CD1c-positive myeloid dendritic cell (primary cell): Measurements from ENCODE around the gene ST8SIA4.
A peak's percentile ranks its signal among the peaks of the same experiment; 100 is the strongest.
"Not testable (repeated sequence)": the region's sequence is repeated elsewhere in the genome, so short reads cannot be mapped to it uniquely, and the experiment has no call there.

Source experiments
- DNase-seq: peaks from one replicate; pipeline ENCODE4 v3.0.0-alpha.2; 2016; ENCODE audit errors: extremely low spot score

Gene ST8SIA4

GRCh38 chr5:100787648-100788047 lies 115.4 kb downstream of the ST8SIA4 start:
- DNase-seq, result no peak

DNA sequence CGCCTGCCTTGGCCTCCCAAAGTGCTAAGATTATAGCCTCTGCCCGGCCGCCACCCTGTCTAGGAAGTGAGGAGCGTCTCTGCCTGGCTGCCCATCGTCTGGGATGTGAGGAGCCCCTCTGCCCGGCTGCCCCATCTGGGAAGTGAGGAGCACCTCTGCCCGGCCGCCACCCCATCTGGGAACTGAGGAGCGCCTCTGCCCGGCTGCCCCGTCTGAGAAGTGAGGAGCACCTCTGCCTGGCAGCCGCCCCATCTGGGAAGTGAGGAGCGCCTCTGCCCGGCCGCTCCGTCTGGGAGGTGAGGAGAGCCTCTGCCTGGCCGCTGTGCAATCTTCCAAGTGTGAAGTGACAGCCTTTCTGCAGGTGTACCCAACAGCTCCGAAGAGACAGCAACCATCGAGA lies 117.5 kb downstream of the ST8SIA4 start:
- not testable (repeated sequence) for DNase-seq

DNA sequence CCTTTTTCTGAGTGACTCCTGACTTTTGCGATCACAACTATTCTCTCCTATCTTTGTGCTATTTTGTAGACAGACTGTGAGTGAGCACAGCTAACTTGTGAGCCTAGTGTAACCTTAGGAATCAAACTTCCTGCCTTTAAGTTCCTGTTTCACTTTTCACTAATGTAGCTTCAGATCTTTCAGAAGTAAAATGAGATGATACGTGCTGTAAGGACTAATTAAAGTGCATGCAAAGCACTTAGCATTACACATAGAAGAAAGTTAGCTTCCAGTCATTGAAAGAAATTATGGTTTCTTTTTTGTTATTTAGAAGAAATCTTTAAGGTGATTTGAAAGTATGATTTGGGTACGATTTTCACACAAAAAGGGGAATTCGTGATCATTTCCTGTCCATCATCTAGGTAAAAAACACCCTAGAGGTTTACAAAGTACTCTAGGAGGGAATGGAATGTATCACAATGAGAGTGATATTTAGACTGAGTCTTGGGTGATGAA lies 122.7 kb downstream of the ST8SIA4 start:
- DNase-seq, result peak; percentile 65

GRCh38 chr5:100779669-100780375 lies 123.3 kb downstream of the ST8SIA4 start:
- peak; percentile 85 for DNase-seq

DNA sequence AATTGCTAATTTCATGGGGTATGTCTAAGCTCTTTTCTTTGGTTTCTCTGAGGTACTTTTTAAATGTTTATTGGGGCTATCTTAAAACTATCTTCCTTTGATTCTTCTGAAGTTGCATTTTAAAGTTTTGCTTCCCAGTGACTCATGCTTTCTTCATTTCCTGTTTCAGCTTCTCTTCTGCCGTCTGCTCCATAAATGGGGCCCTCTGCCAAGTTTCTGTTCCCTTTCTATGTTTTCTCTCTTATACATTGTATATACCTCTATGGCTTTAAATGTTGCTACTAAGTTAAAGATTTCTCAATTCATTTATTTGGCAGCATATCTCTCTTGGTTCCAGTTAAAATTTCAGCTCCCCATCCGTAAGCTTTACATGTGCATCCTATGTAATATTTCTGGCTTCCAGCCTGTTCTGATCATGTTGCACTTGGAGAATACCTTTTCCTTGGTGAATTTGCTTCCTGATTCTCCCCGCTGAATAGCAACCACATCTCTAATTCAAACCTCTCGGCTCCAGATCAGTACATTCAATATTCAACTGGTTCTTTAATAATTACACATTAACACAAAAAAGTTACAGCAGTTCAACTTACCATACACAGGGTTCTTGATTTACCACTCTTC lies 125.3 kb downstream of the ST8SIA4 start:
- DNase-seq, result peak; percentile 79

GRCh38 chr5:100775533-100775855 lies 127.6 kb downstream of the ST8SIA4 start:
- no peak for DNase-seq

- DNase-seq, result no peak
Measured at GRCh38 chr5:100772548-100772947, 130.5 kb downstream of the ST8SIA4 start.

DNA sequence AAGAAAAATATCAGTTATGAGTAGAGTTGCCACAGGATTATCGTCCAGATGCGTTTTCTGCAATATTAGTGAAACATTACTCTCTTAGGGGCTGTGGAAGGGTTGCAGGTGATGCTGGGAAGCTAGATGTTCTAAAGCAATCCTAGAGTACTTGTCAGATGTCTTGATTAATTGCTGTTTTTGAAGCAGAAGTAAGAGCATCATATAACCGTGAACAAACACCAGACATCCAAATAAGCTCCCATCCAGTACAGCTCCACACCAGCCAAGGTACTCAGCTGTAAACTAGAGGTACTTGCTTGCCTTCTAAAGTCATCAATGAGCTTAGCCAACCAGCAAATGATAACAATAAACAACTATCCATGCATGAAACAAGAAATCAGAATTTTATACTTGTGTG lies 131.1 kb downstream of the ST8SIA4 start:
- no peak for DNase-seq

DNA sequence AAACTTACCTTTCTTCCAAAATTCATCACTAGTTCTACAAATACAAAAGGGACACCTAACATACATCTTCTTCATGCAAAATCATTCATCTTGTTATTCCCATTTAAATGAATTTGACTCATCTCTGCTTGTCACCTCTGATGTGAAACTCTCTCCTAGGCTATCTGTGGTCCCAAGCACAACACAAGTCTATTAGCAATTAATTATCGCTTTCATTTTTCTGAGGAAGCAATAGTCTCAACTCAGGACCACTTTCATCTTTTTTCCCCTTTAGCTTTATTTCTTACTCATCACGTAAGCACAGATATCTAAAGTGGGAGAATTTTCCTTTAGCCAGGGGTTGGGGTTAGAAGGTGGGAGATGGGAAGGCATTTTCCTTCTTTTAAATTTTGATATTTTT lies 131.9 kb downstream of the ST8SIA4 start:
- no peak for DNase-seq

DNA sequence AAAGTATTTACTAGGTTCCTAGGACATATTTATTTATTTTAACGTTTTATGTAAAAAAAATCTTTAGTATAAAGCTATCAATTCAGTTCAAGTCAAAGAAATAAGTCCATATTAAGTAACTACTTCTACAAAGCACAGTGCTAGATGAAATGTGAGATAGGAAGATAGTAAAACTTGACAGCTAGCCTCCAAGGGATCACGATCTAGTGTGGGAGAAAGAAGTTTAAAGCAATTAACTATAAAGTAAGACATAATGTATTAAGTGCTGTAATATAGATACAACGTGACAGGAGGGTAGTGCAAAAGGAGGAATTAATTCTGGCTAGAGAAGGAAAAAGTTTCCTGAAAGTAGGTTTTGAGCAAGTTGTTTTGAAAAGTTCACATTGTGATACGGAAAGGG lies 134.9 kb downstream of the ST8SIA4 start:
- no peak for DNase-seq

DNA sequence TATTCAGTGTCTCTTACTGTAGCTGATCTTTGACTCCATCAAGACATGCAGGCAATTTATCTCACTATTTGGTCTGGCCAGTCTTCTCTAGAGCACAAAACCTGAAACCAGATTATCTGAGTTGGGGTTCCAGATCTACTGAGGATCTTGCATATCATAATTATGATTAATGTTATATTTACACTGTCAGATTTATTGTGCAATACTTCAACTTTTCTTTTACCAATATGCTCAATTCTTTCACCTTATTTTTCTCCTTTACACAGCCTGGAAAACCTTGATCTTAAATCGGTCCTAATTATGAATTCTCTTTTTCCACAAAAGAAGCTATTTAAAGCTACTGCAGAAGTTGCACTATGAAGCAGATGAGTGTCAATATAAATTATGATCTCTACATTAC lies 140.1 kb downstream of the ST8SIA4 start:
- DNase-seq, result no peak

GRCh38 chr5:100762108-100762507 lies 141.0 kb downstream of the ST8SIA4 start:
- no peak for DNase-seq

DNA sequence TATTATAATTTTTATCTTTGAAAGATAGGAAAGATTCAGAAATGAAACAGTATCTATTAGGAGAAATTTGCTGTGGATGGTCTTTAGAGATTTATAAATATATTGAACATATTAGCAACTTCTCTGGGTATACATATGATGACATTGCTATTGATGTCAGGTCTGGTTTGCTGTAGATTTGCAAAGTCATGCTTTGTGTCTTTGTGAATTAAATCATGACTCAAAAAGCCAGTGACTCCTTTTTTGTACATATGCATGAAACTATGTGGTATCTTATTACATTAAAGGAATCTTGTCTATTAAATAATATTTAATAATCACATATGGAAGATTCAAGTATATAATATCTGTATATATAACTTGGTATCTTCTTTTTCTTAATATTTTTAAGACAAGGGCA lies 141.9 kb downstream of the ST8SIA4 start:
- DNase-seq, result no peak

- no peak for DNase-seq
Measured at GRCh38 chr5:100760688-100761087, 142.4 kb downstream of the ST8SIA4 start.

GRCh38 chr5:100758780-100759179 lies 144.3 kb downstream of the ST8SIA4 start:
- no peak for DNase-seq

DNA sequence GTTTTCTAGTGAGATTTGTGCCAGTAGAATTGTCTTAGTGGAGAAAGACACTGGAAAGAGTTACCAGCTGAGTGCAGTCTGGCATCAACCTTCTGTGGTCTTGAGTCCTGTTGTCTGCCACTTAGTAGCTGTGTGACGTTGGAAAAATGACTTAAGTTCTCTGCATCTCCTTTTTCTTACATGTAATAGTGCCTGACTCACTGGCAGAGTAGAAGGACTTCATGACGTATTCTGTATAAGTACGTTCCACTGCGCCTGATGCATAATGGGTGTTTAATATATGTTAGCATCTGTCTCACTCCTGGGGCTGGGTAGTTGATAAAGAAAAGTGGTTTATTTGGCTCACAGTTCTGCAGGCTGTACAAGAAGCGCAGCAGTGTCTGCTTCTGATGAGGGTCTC lies 144.8 kb downstream of the ST8SIA4 start:
- DNase-seq, result no peak

DNA sequence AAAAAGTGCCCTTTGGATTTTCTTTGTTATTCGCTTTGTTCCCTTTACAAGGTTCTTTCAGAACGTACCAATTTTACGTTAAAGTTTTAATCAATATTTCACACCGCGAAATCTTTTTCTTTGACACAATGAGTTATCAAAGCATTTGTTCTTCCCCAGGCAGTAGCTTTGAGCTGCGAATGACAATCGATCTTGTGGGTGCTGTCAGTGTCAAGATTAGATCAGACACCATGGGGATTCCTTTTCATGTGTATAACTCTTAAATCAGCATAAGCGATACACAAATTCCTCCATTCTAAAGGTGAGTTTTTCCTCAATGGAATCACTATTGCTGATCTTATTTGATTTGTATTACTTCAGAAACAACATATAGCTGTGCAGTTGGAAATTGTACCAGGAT lies 145.5 kb downstream of the ST8SIA4 start:
- no peak for DNase-seq
